ENCODE measurements around the gene BPIFB2.
"Not testable (repeated sequence)": the region's sequence is repeated elsewhere in the genome, so short reads cannot be mapped to it uniquely, and the experiment has no call there.

Gene BPIFB2

GRCh38 chr20:33045129-33045721 lies 37.7 kb downstream of the BPIFB2 start:
- DNase-seq = not testable (repeated sequence)

- no peak for DNase-seq
Measured at GRCh38 chr20:33046412-33046811, 38.9 kb downstream of the BPIFB2 start.

GRCh38 chr20:33051333-33051732 lies 43.8 kb downstream of the BPIFB2 start:
- DNase-seq = no peak

GRCh38 chr20:33053291-33054106 lies 46.0 kb downstream of the BPIFB2 start, which contains the start of gene BPIFB3:
BPIFB3 (plus strand) TSS chr20:33053903; CDS start chr20:33055436, 1,533 bp downstream.
- no peak for DNase-seq

- no peak for DNase-seq
Measured at GRCh38 chr20:33054381-33054780, 46.9 kb downstream of the BPIFB2 start.

- DNase-seq = no peak
Measured at GRCh38 chr20:33054791-33055190, 47.3 kb downstream of the BPIFB2 start.

GRCh38 chr20:33059136-33059535 lies 51.6 kb downstream of the BPIFB2 start:
- no peak for DNase-seq

- no peak for DNase-seq
Measured at GRCh38 chr20:33059741-33060390, 52.4 kb downstream of the BPIFB2 start.

- DNase-seq = no peak
Measured at GRCh38 chr20:33061658-33062028, 54.1 kb downstream of the BPIFB2 start.

- no peak for DNase-seq
Measured at GRCh38 chr20:33062105-33062824, 54.8 kb downstream of the BPIFB2 start.

- no peak for DNase-seq
Measured at GRCh38 chr20:33062825-33063149, 55.3 kb downstream of the BPIFB2 start.

GRCh38 chr20:33063271-33063670 lies 55.8 kb downstream of the BPIFB2 start:
- no peak for DNase-seq

- DNase-seq = no peak
Measured at GRCh38 chr20:33064572-33065287, 57.2 kb downstream of the BPIFB2 start.

GRCh38 chr20:33065785-33066184 lies 58.3 kb downstream of the BPIFB2 start:
- no peak for DNase-seq

GRCh38 chr20:33067806-33068205 lies 60.3 kb downstream of the BPIFB2 start:
- DNase-seq = no peak

GRCh38 chr20:33068251-33068939 lies 60.9 kb downstream of the BPIFB2 start:
- DNase-seq = no peak

GRCh38 chr20:33069673-33070072 lies 62.2 kb downstream of the BPIFB2 start:
- no peak for DNase-seq

- DNase-seq = peak; percentile 13
Measured at GRCh38 chr20:33070111-33071053, 62.9 kb downstream of the BPIFB2 start.

GRCh38 chr20:33071198-33071597 lies 63.7 kb downstream of the BPIFB2 start:
- no peak for DNase-seq

GRCh38 chr20:33072362-33072761 lies 64.9 kb downstream of the BPIFB2 start:
- DNase-seq = no peak

GRCh38 chr20:33072813-33073212 lies 65.3 kb downstream of the BPIFB2 start:
- DNase-seq = no peak
